DOHH2 (cell line): ENCODE measurements around the gene HES1.

Experiments
- H3F3A ChIP-seq: fragments of 200-600 bp; sonication (generic), shearing (Covaris generic); 2 replicates; pipeline ENCODE4 v1.6.0; 2016; ENCODE audit warnings: antibody characterized with exemption, mild to moderate bottlenecking; ENCODE audit not compliant: control insufficient read depth, insufficient read depth
- H3K27ac ChIP-seq: fragments of 200-600 bp; sonication (generic); 2 replicates; pipeline ENCODE4 v1.5.1; 2014; ENCODE audit warnings: low read depth, mild to moderate bottlenecking, low read length, moderate library complexity
- H3K27me3 ChIP-seq: fragments of 200-600 bp; sonication (generic); 2 replicates; pipeline ENCODE4 v1.6.1; 2014; ENCODE audit warnings: mild to moderate bottlenecking, low read length, mixed read lengths; ENCODE audit not compliant: control insufficient read depth
- H3K36me3 ChIP-seq: fragments of 200-600 bp; sonication (generic); 2 replicates; pipeline ENCODE4 v1.6.1; 2014; ENCODE audit warnings: mild to moderate bottlenecking, low read length, moderate library complexity, mixed read lengths; ENCODE audit not compliant: control insufficient read depth
- H3K4me1 ChIP-seq: fragments of 200-600 bp; sonication (generic); 2 replicates; pipeline ENCODE4 v1.6.1; 2014; ENCODE audit warnings: mild to moderate bottlenecking, low read length, mixed read lengths; ENCODE audit not compliant: control insufficient read depth
- H3K4me2 ChIP-seq: fragments of 200-600 bp; sonication (generic); 2 replicates; pipeline ENCODE4 v1.6.0; 2014; ENCODE audit warnings: mild to moderate bottlenecking, low read length, moderate library complexity
- H3K4me3 ChIP-seq: fragments of 200-600 bp; sonication (generic); 2 replicates; pipeline ENCODE4 v1.5.1; 2014; ENCODE audit warnings: mild to moderate bottlenecking, low read length, mixed read lengths
- H3K79me2 ChIP-seq: fragments of 200-600 bp; sonication (generic); 2 replicates; pipeline ENCODE4 v1.6.1; 2014; ENCODE audit warnings: mild to moderate bottlenecking, low read length, mixed read lengths; ENCODE audit not compliant: control insufficient read depth
- H3K9me2 ChIP-seq: fragments of 200-600 bp; sonication (generic); replicated peaks from 2 replicates; pipeline ENCODE4 v1.6.1; 2014; ENCODE audit warnings: mild to moderate bottlenecking, low read length, mixed read lengths; ENCODE audit not compliant: control insufficient read depth
- H3K9me3 ChIP-seq: fragments of 200-600 bp; sonication (generic); 2 replicates; pipeline ENCODE4 v1.6.1; 2014; ENCODE audit warnings: antibody characterized with exemption, low read length, mixed read lengths; ENCODE audit not compliant: control insufficient read depth, insufficient read depth
- H4K20me1 ChIP-seq: fragments of 200-600 bp; sonication (generic); 2 replicates; pipeline ENCODE4 v1.6.0; 2014; ENCODE audit warnings: low read depth, mild to moderate bottlenecking, antibody characterized with exemption, low read length, moderate library complexity; ENCODE audit not compliant: control insufficient read depth, insufficient read depth
- CTCF ChIP-seq: fragments of 200-600 bp; sonication (generic); IDR thresholded peaks from one replicate; pipeline ENCODE4 v1.5.1; 2014; ENCODE audit warnings: antibody characterized with exemption, mild to moderate bottlenecking, low read depth, low read length; ENCODE audit not compliant: poor library complexity, severe bottlenecking
- EZH2phosphoT487 ChIP-seq: fragments of 200-600 bp; sonication (generic); IDR thresholded peaks from 2 replicates; pipeline ENCODE4 v1.6.1; 2017; ENCODE audit warnings: borderline replicate concordance, mild to moderate bottlenecking, antibody characterized with exemption, low read length, moderate library complexity, mixed read lengths

The HES1 gene

GRCh38 chr3:194111336-194111735 lies 24.6 kb upstream of the HES1 start:
- Histone ChIP-seq H3K9me3 (no peaks in the 10 kb centered on the region), H3K27ac (no peak overlapping the region), H3F3A (no peaks in the 10 kb centered on the region; the same call in 1 of the 2 replicates), H3K4me1 (peaks cover 35% of the 10 kb centered on the region), H3K27me3 (no peaks in the 10 kb centered on the region), H3K9me2 (no peaks in the 10 kb centered on the region), H4K20me1 (no peaks in the 10 kb centered on the region), H3K79me2 (no peaks in the 10 kb centered on the region), H3K4me2 (no peak overlapping the region), H3K36me3 (no peaks in the 10 kb centered on the region), H3K4me3 (no peak overlapping the region)
- TF ChIP-seq EZH2phosphoT487 = no peak
- TF ChIP-seq CTCF = no peak

- TF ChIP-seq EZH2phosphoT487 (no peak), CTCF (no peak)
- Histone ChIP-seq H3K36me3 (no peaks in the 10 kb centered on the region), H3K4me1 (peaks cover 26% of the 10 kb centered on the region), H4K20me1 (no peaks in the 10 kb centered on the region), H3F3A (no peaks in the 10 kb centered on the region), H3K9me2 (no peaks in the 10 kb centered on the region), H3K27me3 (no peaks in the 10 kb centered on the region; the same call in 1 of the 2 replicates), H3K9me3 (no peaks in the 10 kb centered on the region), H3K4me2 (no peak overlapping the region), H3K27ac (no peak overlapping the region), H3K4me3 (no peak overlapping the region), H3K79me2 (no peaks in the 10 kb centered on the region)
Measured at GRCh38 chr3:194112120-194113106, 23.5 kb upstream of the HES1 start.

- Histone ChIP-seq H3K79me2 (no peaks in the 10 kb centered on the region), H3K36me3 (no peaks in the 10 kb centered on the region), H3K4me2 (no peak overlapping the region), H3K27ac (no peak overlapping the region), H4K20me1 (no peaks in the 10 kb centered on the region), H3K4me3 (no peak overlapping the region), H3F3A (no peaks in the 10 kb centered on the region), H3K4me1 (peaks cover 11% of the 10 kb centered on the region), H3K9me2 (no peaks in the 10 kb centered on the region), H3K27me3 (no peaks in the 10 kb centered on the region; the same call in 1 of the 2 replicates), H3K9me3 (no peaks in the 10 kb centered on the region)
- TF ChIP-seq CTCF = no peak
- no peak for TF ChIP-seq EZH2phosphoT487
Measured at GRCh38 chr3:194114123-194114522, 21.8 kb upstream of the HES1 start.
